ENCODE results near the gene INMT.
A peak's percentile ranks its signal among the peaks of the same experiment; 100 is the strongest.

INMT gene

GRCh38 chr7:30751696-30752273 lies at the start of gene INMT:
INMT (plus strand) TSS chr7:30752135; CDS start chr7:30752151, 16 bp downstream.
- H3K4me3 Mint-ChIP-seq, result no peak within 1 kb of the TSS
- H3K27me3 Mint-ChIP-seq, result peaks cover 0 to 5% of the 10 kb centered on the region in 2 donors
- DNase-seq (no peak), ATAC-seq (replicated peaks) (no peak)
- H3K36me3 Mint-ChIP-seq, result no peaks in the 10 kb centered on the region
- H3K9me3 Mint-ChIP-seq, result peaks cover 8 to 11% of the 10 kb centered on the region in 2 donors
- H3K27ac Mint-ChIP-seq, result no peak within 1 kb of the TSS
- H3K4me1 Mint-ChIP-seq, result no peaks in the 10 kb centered on the region

DNA sequence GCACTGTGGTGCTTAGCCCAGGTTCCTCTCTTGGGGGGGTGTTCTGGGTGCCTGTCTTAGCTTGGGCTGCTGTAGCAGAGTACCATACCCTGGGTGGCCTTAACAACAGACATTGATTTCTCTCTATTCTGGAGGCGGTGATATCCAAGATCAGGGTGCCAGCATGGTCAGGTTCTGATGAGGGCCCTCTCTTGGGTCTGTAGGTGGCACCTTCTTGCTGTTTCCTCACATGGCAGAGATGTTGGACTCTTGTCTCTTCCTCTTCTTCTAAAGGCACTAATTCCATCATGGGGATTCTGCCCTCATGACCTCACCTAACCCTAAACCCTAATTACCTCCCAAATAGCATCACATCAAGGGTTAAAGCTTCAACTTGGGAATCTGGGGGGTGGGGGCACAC lies 49.7 kb upstream of the INMT start:
- Mint-ChIP-seq H3K9me3 (no peaks in the 10 kb centered on the region), H3K27me3 (peaks cover 13 to 27% of the 10 kb centered on the region in 2 donors), H3K36me3 (no peaks in the 10 kb centered on the region), H3K27ac (no peak overlapping the region), H3K4me3 (no peak overlapping the region), H3K4me1 (peaks cover 4 to 7% of the 10 kb centered on the region in 2 donors)
- peak in 1 of 2 donors; percentile 38 for ATAC-seq (replicated peaks)
- no peak for DNase-seq

DNA sequence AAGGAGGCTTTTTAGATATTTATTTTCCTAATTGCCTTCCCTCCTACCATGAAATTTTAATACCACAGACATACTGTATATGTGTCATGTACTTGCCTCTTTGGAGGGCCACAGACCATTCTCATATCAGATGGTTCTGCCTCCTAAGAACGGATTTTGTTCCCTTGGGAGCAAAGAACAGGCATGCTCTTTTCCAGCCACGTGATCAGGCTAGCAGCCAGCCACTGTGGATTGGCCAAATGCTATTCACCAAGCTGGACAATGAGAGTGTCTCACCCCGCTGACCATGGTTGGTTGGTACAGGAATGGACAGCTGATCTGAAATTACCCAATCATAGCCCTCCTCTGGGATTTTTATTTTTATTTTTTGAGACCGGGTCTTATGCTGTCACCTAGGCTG lies 48.2 kb upstream of the INMT start:
- DNase-seq, result no peak
- Mint-ChIP-seq H3K27me3 (peaks cover 8 to 27% of the 10 kb centered on the region in 2 donors), H3K27ac (no peak overlapping the region), H3K4me3 (no peak overlapping the region), H3K4me1 (no peaks in the 10 kb centered on the region), H3K36me3 (no peaks in the 10 kb centered on the region), H3K9me3 (no peaks in the 10 kb centered on the region)
- no peak for ATAC-seq (replicated peaks)

DNA sequence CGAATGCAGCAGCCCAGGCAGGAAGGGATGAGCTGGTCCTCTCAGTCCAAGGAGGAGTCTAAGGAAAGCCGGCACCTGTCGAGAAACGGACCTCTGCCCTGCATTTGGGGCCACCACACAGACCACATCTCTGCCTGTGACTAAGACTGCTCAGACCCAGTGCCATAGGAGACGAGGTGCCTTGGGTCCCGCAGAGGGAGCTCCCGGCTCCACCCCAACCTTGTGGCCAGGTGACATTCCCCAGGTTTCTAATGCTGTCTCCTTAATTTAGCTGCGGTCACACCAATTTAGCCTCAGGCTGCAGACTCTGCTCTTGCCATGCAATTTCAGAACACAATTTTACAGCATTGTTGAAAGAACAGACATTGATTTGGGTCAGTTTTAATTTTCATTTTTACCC lies 46.9 kb upstream of the INMT start:
- Mint-ChIP-seq H3K27me3 (peaks cover 0 to 19% of the 10 kb centered on the region in 2 donors), H3K4me1 (no peaks in the 10 kb centered on the region), H3K9me3 (no peaks in the 10 kb centered on the region), H3K4me3 (no peak overlapping the region), H3K36me3 (no peaks in the 10 kb centered on the region), H3K27ac (no peak overlapping the region)
- no peak for DNase-seq
- ATAC-seq (replicated peaks), result no peak

DNA sequence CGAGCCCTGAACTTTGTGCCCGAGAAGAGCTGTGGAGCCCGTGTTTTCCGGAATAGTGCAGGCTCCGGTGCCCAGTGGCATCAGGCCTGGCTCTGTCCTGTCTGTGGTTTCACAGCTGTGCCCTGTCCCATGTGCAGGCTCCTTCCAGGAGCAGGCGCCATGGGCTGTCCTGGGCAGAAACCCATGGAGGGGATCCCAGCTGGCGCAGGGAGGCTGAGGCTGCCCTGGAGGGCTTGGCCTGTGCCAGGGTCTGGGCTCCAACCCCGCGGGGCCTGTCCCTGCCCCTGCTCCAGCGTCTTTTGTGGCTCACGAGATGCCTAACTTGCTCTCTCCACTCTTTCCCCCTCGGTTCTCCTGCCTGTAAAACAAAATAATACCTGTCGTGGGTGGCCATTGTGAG lies 46.3 kb upstream of the INMT start:
- ATAC-seq (replicated peaks) (no peak), DNase-seq (no peak)
- H3K4me3 Mint-ChIP-seq, result no peak overlapping the region
- H3K27ac Mint-ChIP-seq, result no peak overlapping the region
- H3K36me3 Mint-ChIP-seq, result no peaks in the 10 kb centered on the region
- H3K9me3 Mint-ChIP-seq, result no peaks in the 10 kb centered on the region
- peaks cover 0 to 17% of the 10 kb centered on the region in 2 donors for H3K27me3 Mint-ChIP-seq
- H3K4me1 Mint-ChIP-seq, result no peaks in the 10 kb centered on the region

- no peaks in the 10 kb centered on the region for H3K36me3 Mint-ChIP-seq
- no peaks in the 10 kb centered on the region for H3K9me3 Mint-ChIP-seq
- no peak overlapping the region for H3K4me3 Mint-ChIP-seq
- H3K27me3 Mint-ChIP-seq, result peaks cover 0 to 10% of the 10 kb centered on the region in 2 donors
- no peak overlapping the region for H3K27ac Mint-ChIP-seq
- H3K4me1 Mint-ChIP-seq, result no peaks in the 10 kb centered on the region
- ATAC-seq (replicated peaks), result no peak
- DNase-seq, result no peak
These were observed 45.6 kb upstream of the INMT start for GRCh38 chr7:30706316-30706715.

DNA sequence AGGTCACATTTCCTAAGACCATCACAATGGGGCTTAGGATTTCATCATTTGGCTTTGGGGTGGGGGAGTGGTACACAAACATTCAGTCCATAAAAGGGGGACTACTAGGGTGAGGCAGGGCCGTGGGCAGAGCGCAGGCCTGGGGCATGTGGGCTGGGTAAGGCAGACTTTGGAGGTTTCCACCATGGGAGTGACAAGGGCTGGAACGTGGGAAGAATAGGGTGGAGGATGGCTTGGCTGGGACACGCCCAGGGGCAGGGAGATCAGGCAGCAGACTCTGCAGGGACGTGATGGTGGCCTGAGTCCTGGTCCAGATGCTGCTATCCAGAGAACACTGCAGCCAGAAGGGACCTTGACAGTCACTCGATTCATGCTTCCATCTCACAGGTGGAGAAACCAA lies 45.0 kb upstream of the INMT start:
- H3K36me3 Mint-ChIP-seq, result no peaks in the 10 kb centered on the region
- H3K4me3 Mint-ChIP-seq, result no peak overlapping the region
- DNase-seq (no peak), ATAC-seq (replicated peaks) (no peak)
- H3K9me3 Mint-ChIP-seq, result no peaks in the 10 kb centered on the region
- H3K27ac Mint-ChIP-seq, result no peak overlapping the region
- H3K27me3 Mint-ChIP-seq, result peaks cover 0 to 10% of the 10 kb centered on the region in 2 donors
- no peaks in the 10 kb centered on the region for H3K4me1 Mint-ChIP-seq

DNA sequence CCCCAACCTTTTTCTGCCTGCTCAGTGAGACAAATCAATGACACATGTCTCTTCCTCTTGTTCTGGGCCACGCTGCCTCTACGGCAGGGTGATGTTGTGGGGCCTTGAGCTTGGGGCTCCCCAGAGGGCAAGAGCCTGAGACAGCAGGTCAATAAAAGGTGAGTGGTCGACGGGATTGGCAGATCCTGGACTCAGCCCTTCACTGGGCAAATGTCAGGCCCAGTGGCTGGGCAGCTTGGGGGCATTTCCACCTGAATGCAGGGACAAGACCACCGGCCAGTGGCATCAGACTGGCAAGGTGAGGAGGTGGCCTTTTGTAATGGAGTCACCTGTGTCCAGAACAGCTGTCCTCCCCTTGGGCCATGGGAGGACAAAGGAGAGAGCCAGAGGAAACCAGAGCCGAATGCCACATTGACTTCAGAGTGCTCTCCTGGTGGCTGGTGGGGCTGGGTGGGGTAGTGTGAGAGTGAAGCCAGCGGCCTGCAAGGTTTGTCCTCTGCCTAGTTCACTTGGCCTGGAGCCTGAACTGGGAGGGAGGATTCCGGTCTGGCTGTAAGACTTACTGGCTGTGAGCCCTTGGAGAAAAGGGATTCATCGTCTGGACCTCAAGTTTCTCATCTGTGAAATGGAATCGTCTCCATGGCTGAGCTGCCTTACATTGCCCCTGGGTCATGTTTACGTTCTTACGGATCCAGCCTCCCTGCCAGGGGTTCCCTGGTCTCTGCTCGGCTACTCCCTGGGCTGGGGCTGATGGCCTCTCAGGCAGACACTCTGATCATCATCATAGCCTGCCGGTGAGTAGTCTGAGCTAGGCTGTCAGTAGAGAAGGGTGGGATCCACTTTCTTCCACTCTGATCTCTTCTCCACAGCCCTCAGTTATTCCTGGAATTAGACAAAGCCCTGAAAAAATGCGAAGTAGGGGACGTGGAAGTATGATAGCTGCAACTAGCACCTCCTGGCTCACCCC lies 44.3 kb upstream of the INMT start:
- H3K4me1 Mint-ChIP-seq, result no peaks in the 10 kb centered on the region
- H3K27me3 Mint-ChIP-seq, result peaks cover 0 to 10% of the 10 kb centered on the region in 2 donors
- no peak for DNase-seq
- no peak overlapping the region for H3K4me3 Mint-ChIP-seq
- no peaks in the 10 kb centered on the region for H3K36me3 Mint-ChIP-seq
- no peak overlapping the region for H3K27ac Mint-ChIP-seq
- ATAC-seq (replicated peaks), result no peak
- no peaks in the 10 kb centered on the region for H3K9me3 Mint-ChIP-seq

GRCh38 chr7:30708412-30708811 lies 43.5 kb upstream of the INMT start:
- DNase-seq, result no peak
- Mint-ChIP-seq H3K36me3 (no peaks in the 10 kb centered on the region), H3K27ac (no peak overlapping the region), H3K9me3 (no peaks in the 10 kb centered on the region), H3K4me3 (no peak overlapping the region), H3K4me1 (no peaks in the 10 kb centered on the region), H3K27me3 (peaks cover 0 to 10% of the 10 kb centered on the region in 2 donors)
- ATAC-seq (replicated peaks), result no peak

GRCh38 chr7:30708983-30709382 lies 43.0 kb upstream of the INMT start:
- DNase-seq (no peak), ATAC-seq (replicated peaks) (no peak)
- peaks cover 2 to 10% of the 10 kb centered on the region in 2 donors for H3K27me3 Mint-ChIP-seq
- H3K4me3 Mint-ChIP-seq, result no peak overlapping the region
- H3K4me1 Mint-ChIP-seq, result no peaks in the 10 kb centered on the region
- no peaks in the 10 kb centered on the region for H3K36me3 Mint-ChIP-seq
- H3K27ac Mint-ChIP-seq, result no peak overlapping the region
- H3K9me3 Mint-ChIP-seq, result no peaks in the 10 kb centered on the region

GRCh38 chr7:30709549-30709948 lies 42.4 kb upstream of the INMT start:
- Mint-ChIP-seq H3K27me3 (peaks cover 6 to 10% of the 10 kb centered on the region in 2 donors), H3K4me1 (no peaks in the 10 kb centered on the region), H3K9me3 (no peaks in the 10 kb centered on the region), H3K36me3 (no peaks in the 10 kb centered on the region), H3K27ac (no peak overlapping the region), H3K4me3 (no peak overlapping the region)
- no peak for ATAC-seq (replicated peaks)
- DNase-seq, result no peak

GRCh38 chr7:30710669-30711068 lies 41.3 kb upstream of the INMT start:
- ATAC-seq (replicated peaks) (no peak), DNase-seq (no peak)
- Mint-ChIP-seq H3K27ac (no peak overlapping the region), H3K27me3 (peaks cover 10 to 16% of the 10 kb centered on the region in 2 donors), H3K36me3 (no peaks in the 10 kb centered on the region), H3K4me3 (no peak overlapping the region), H3K4me1 (no peaks in the 10 kb centered on the region), H3K9me3 (no peaks in the 10 kb centered on the region)

GRCh38 chr7:30713392-30713791 lies 38.5 kb upstream of the INMT start:
- no peak overlapping the region for H3K27ac Mint-ChIP-seq
- H3K36me3 Mint-ChIP-seq, result peaks cover 0 to 3% of the 10 kb centered on the region in 2 donors
- H3K4me1 Mint-ChIP-seq, result no peaks in the 10 kb centered on the region
- ATAC-seq (replicated peaks), result no peak
- H3K9me3 Mint-ChIP-seq, result peaks cover 9 to 11% of the 10 kb centered on the region in 2 donors
- peaks cover 0 to 20% of the 10 kb centered on the region in 2 donors for H3K27me3 Mint-ChIP-seq
- no peak for DNase-seq
- no peak overlapping the region for H3K4me3 Mint-ChIP-seq

DNA sequence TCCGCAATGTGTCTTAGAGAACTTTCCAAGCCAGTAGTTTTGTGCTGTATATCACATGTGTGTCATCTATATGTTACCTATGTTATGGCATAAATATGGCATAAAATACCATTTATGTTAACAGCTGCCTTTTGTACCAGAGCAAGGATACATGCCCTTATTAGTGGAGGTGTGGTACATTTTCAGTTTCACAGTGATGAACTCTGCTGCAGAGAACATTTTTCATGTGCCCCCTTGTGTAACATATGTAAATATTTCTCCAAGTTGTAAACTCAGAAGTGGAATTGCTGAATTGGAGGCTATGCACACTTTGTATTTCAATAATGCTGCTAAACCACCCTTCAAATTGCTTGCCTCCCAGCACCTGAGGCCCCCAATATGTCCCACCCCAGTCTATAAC lies 37.8 kb upstream of the INMT start:
- Mint-ChIP-seq H3K36me3 (peaks cover 0 to 5% of the 10 kb centered on the region in 2 donors), H3K4me1 (no peaks in the 10 kb centered on the region), H3K9me3 (peaks cover 11 to 14% of the 10 kb centered on the region in 2 donors), H3K4me3 (no peak overlapping the region), H3K27ac (no peak overlapping the region), H3K27me3 (peaks cover 0 to 20% of the 10 kb centered on the region in 2 donors)
- ATAC-seq (replicated peaks) (no peak), DNase-seq (no peak)

DNA sequence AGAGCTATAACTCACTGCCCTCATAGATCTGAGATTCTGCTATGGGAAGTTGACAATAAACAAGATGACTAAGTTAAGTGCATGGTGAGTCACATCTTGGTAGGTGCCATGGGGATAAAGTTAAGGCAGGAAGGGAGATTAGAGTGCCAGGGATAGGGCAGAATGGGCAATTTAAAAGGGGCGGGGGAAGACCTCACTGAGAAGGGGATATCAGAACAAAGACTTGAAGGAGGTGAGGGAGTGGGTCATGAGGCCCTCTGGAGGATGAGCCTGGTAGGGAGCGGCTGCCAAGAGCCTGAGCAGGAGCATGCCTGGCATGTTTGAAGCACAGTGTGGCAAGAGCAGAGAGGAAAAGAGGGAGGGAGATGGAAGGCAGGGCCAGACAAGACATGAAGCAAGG lies 34.8 kb upstream of the INMT start:
- H3K9me3 Mint-ChIP-seq, result peaks cover 16 to 21% of the 10 kb centered on the region in 2 donors
- H3K4me1 Mint-ChIP-seq, result no peaks in the 10 kb centered on the region
- no peak overlapping the region for H3K4me3 Mint-ChIP-seq
- ATAC-seq (replicated peaks), result no peak
- DNase-seq, result no peak
- H3K36me3 Mint-ChIP-seq, result peaks cover 0 to 12% of the 10 kb centered on the region in 2 donors
- H3K27me3 Mint-ChIP-seq, result peaks cover 0 to 27% of the 10 kb centered on the region in 2 donors
- no peak overlapping the region for H3K27ac Mint-ChIP-seq
